LNCaP clone FGC (cell line): ENCODE measurements around the gene B4GALT1.

ENCODE experiments used
- DNase-seq: peaks from one replicate; pipeline ENCODE4 v3.0.0-alpha.2; 2011; ENCODE audit warnings: low read depth
- H3K4me3 ChIP-seq: 2 replicates; pipeline ENCODE4 v1.5.1; 2011; ENCODE audit warnings: mild to moderate bottlenecking, low read depth, low read length, control low read depth
- TF ChIP-seq, protein P1 (sequence below): IDR thresholded peaks from 2 replicates; pipeline ENCODE4 v1.5.1; 2012; ENCODE audit warnings: mild to moderate bottlenecking; ENCODE audit not compliant: control insufficient read depth, insufficient read depth; ENCODE audit errors: extremely low read depth

B4GALT1 gene

DNA sequence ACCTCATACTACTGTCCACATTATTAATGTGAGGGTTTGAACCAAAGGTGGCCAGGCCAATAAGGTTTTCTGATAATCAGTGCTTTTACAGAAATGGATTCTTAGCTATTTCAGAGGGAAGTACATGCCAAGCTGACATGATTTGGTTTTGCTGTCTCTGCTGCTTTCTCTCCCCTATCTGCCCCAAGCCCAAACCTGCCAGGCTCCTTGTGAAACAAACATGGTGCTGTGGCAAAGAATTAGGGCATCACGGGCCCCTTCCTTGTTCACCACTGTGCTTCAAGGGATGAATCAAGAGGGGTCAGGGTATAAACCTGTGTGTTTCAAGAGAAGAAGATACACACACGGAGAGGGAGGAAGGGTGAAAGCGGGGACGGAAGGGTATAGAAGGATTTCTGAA is 49.3 kb downstream of the B4GALT1 start:
- TF ChIP-seq, protein P1, sequence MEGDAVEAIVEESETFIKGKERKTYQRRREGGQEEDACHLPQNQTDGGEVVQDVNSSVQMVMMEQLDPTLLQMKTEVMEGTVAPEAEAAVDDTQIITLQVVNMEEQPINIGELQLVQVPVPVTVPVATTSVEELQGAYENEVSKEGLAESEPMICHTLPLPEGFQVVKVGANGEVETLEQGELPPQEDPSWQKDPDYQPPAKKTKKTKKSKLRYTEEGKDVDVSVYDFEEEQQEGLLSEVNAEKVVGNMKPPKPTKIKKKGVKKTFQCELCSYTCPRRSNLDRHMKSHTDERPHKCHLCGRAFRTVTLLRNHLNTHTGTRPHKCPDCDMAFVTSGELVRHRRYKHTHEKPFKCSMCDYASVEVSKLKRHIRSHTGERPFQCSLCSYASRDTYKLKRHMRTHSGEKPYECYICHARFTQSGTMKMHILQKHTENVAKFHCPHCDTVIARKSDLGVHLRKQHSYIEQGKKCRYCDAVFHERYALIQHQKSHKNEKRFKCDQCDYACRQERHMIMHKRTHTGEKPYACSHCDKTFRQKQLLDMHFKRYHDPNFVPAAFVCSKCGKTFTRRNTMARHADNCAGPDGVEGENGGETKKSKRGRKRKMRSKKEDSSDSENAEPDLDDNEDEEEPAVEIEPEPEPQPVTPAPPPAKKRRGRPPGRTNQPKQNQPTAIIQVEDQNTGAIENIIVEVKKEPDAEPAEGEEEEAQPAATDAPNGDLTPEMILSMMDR = no peak
- H3K4me3 ChIP-seq = no peak overlapping the region

GRCh38 chr9:33117306-33117705 is 49.8 kb downstream of the B4GALT1 start:
- TF ChIP-seq, protein P1 = no peak
- H3K4me3 ChIP-seq = no peak overlapping the region
- DNase-seq = no peak

More for the DNA sequence above, 49.3 kb downstream of the B4GALT1 start:
- DNase-seq = no peak

DNA sequence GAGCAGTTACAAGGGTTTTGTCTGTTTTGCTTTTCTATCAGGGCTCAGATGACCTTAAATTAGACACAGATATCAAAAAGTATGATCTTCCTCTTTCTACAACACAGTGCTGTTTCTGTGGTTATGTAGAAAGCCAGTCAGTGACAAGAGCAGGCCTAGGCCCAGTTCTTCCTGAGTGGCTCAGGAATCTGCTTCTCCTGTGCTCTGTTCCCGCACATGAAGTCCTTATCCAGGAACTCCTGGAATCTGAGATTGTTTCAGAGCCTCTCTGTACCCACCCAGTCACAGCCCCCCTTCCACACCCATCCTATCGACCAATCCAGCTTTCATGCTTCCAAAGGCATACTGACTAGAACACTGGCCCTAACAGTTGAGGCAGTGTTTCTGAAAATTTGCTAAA is 50.3 kb downstream of the B4GALT1 start:
- TF ChIP-seq, protein P1 = no peak
- no peak for DNase-seq
- no peak overlapping the region for H3K4me3 ChIP-seq

DNA sequence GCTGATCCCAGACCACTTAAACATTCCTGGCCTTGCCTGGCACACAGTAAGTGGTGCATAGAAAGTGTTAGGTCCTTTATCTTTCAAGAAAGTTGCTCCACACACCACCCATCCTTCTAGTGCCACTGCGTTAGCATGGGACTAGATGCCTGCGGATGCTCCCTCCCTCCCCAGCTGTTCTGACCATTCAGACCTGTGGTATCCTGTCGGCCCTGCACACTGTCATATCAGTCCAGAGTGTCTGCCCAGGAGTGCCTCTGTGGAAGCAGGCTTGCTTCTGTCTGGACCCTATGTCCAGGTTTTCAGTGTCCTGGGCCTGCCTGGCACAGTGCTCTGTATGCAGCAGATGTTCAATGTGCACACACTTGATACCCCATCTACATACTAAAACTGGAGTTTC is 52.4 kb downstream of the B4GALT1 start:
- DNase-seq = no peak
- TF ChIP-seq, protein P1 = no peak
- no peak overlapping the region for H3K4me3 ChIP-seq

DNA sequence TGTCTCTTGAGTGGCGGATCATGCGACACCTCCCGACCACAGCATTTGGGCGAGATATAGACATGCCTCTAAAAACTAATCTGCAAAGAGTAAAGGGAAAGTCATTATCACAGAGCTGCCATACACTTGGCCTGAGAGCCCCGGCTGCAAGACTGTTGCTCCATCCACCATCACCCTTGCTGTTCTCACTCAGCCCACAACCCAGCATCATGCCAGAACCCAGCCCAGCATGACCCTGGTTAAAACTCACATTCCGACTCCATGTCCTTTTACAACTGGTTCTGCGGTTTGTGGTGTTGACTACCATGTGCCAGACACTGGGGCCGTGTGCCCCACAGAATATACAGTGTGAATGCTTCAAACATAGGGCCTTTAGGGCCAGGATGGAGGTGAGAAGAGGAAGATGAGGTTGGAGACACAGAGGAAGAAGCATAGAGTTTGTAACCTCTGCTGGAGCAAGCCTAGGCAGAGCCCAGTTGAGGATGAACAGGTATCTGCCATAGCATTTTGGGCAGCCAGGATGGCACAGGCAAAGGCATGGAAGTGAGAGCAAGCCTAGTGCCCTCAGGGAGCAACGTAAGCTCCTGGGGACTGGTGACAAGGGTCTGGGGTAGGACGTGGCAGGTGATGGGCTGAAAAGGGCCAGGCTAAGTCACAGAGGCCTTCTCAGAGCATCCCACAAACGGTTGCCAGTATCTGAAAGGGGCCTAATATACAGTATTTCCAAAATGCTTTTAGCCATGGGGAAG is 53.2 kb downstream of the B4GALT1 start:
- TF ChIP-seq, protein P1 = no peak
- no peak overlapping the region for H3K4me3 ChIP-seq
- DNase-seq = no peak

GRCh38 chr9:33112094-33112493 is 55.0 kb downstream of the B4GALT1 start:
- H3K4me3 ChIP-seq = no peak overlapping the region
- TF ChIP-seq, protein P1 = no peak
- DNase-seq = no peak

DNA sequence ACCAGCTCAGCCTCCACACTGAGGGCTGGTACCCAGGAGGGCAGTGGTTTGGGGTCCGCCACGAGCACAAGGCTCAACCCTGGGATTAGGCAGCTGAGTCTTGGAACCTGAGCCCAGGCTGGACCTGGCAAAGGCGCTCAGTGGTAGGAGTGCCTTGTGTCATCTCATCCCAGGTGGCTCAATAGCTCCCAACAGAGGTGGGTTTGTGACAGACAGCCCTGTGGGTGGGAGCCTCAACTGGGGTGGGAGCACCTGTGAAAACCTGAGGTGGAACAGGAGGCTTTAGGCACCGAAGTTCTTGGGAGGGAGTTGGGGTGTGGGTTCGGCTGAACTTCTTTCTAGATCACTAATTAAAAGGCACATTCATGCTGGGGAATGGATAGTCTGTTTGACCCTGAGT is 55.5 kb downstream of the B4GALT1 start:
- no peak for DNase-seq
- TF ChIP-seq, protein P1 = no peak
- no peak overlapping the region for H3K4me3 ChIP-seq
